BJ (cell line): ENCODE measurements around the gene LAMC2. TPM values are rescaled to one million over a fixed set of nuclear protein-coding genes. Genes with fewer than 3 reads are reported as not detected.

Experiments used
- CTCF ChIA-PET: fragments of 350-600 bp; formaldehyde crosslinking; extraction: SDS; loops from one replicate; lab custom pipeline; 2021; ENCODE audit warnings: antibody characterized with exemption, inconsistent platforms; lab: Yijun Ruan, JAX
- POLR2A ChIA-PET: fragments of 300-600 bp; sonication (Branson Sonifier 250); formaldehyde crosslinking; extraction: SDS; loops from one replicate; lab custom pipeline; 2021; ENCODE audit warnings: antibody characterized with exemption; lab: Charles Lee
- DNase-seq: peaks from one replicate; pipeline ENCODE4 v3.0.0-alpha.2; 2011; ENCODE audit warnings: low read depth
- H3K27me3 ChIP-seq: 2 replicates; pipeline ENCODE4 v1.6.0; 2011; ENCODE audit warnings: low read length; ENCODE audit not compliant: control insufficient read depth, insufficient read depth
- H3K36me3 ChIP-seq: 2 replicates; pipeline ENCODE4 v1.5.1; 2011; ENCODE audit warnings: low read length; ENCODE audit not compliant: control insufficient read depth, insufficient read depth
- H3K4me3 ChIP-seq: 2 replicates; pipeline ENCODE4 v1.5.1; 2011; ENCODE audit warnings: low read depth, mild to moderate bottlenecking, control low read depth, low read length
- polyA plus RNA-seq: library from polyadenylated mRNA; depleted of rRNA; stranded (reverse); fragments of >200 nt; gene quantifications from 2 replicates; pipeline ENCODE4 v1.2.3, GENCODE V29; 2011
- TF ChIP-seq, protein P1 (sequence below): IDR thresholded peaks from 2 replicates; pipeline ENCODE4 v1.5.1; 2011; ENCODE audit warnings: low read depth, mild to moderate bottlenecking, control low read depth, inconsistent platforms, low read length, moderate library complexity; ENCODE audit not compliant: insufficient read depth

The LAMC2 gene
- polyA plus RNA-seq, 1 experiment: 0.70 TPM

DNA sequence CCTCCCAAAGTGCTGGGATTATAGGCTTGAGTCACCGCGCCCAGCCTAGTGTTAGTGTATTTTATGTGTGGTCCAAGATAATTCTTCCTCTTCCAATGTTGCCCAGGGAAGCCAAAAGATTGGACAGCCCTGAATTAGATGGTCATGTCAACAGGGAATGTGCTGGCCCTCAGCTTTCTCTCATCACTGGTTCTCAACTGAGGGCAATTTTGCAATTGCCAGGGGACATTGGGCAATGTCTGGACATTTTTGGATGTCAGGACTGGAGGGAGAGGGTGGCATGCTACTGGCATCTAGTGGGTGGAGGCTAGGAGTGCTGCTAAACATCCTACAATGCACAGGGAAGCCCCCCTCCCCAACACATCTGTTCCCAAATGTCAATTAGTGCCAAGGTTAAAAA lies 95.0 kb downstream of the LAMC2 start:
- no peak for DNase-seq
- TF ChIP-seq, protein P1, sequence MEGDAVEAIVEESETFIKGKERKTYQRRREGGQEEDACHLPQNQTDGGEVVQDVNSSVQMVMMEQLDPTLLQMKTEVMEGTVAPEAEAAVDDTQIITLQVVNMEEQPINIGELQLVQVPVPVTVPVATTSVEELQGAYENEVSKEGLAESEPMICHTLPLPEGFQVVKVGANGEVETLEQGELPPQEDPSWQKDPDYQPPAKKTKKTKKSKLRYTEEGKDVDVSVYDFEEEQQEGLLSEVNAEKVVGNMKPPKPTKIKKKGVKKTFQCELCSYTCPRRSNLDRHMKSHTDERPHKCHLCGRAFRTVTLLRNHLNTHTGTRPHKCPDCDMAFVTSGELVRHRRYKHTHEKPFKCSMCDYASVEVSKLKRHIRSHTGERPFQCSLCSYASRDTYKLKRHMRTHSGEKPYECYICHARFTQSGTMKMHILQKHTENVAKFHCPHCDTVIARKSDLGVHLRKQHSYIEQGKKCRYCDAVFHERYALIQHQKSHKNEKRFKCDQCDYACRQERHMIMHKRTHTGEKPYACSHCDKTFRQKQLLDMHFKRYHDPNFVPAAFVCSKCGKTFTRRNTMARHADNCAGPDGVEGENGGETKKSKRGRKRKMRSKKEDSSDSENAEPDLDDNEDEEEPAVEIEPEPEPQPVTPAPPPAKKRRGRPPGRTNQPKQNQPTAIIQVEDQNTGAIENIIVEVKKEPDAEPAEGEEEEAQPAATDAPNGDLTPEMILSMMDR: no peak
- Histone ChIP-seq H3K36me3 (no peaks in the 10 kb centered on the region), H3K27me3 (no peaks in the 10 kb centered on the region), H3K4me3 (no peak overlapping the region)
- POLR2A ChIA-PET: interaction anchor here (0.6 kb wide), 3 partner anchors 9 to 192 kb away, joined by 3 to 5 read pairs (median 4); no protein-coding TSS in a partner anchor
- CTCF ChIA-PET: interaction anchor here (0.6 to 5.2 kb wide), 25 partner anchors 9 to 325 kb away, joined by 3 to 36 read pairs (median 5); no protein-coding TSS in a partner anchor

DNA sequence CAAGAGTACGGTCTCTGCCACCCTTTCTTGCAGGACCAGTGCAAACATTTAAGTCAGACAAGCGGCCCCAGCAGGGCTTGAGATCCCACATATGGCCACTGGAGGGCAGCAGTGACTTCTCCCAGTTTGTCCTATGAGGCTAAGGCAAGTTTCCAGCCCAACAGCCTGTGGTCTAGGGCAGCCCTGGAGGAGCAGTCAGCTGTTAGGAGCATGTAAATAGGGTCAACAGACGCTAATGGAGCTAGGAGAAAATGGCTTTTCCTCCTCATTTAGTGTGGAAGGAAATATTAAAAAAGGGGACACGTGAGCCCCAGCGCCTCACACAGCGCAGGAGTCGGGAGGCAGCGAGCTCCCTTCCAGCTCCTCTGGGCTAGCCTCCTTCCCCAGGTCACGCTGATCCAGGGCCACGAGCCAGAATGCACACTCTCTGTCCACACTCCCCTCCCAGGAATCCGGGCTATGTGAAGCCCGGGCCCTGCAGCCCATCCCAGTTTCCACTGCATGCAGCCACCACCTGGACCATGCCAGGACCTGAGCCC lies 95.6 kb downstream of the LAMC2 start:
- POLR2A ChIA-PET: no interaction called here
- Histone ChIP-seq H3K4me3 (no peak overlapping the region), H3K36me3 (no peaks in the 10 kb centered on the region), H3K27me3 (no peaks in the 10 kb centered on the region)
- DNase-seq: peak; percentile 72
- TF ChIP-seq, protein P1: peak; percentile 82
- CTCF ChIA-PET: interaction anchor here (0.7 to 5.2 kb wide), 37 partner anchors 9 to 634 kb away, joined by 3 to 36 read pairs (median 4); no protein-coding TSS in a partner anchor

GRCh38 chr1:183282101-183282855 lies 96.2 kb downstream of the LAMC2 start:
- H3K4me3 ChIP-seq: no peak overlapping the region
- no peaks in the 10 kb centered on the region for H3K27me3 ChIP-seq
- TF ChIP-seq, protein P1: no peak
- CTCF ChIA-PET: interaction anchor here (0.7 to 5.2 kb wide), 35 partner anchors 9 to 634 kb away, joined by 3 to 36 read pairs (median 4); no protein-coding TSS in a partner anchor
- no peaks in the 10 kb centered on the region for H3K36me3 ChIP-seq
- POLR2A ChIA-PET: no interaction called here
- no peak for DNase-seq

- DNase-seq: no peak
- TF ChIP-seq, protein P1: no peak
- Histone ChIP-seq H3K27me3 (no peaks in the 10 kb centered on the region), H3K36me3 (no peaks in the 10 kb centered on the region), H3K4me3 (no peak overlapping the region)
- ChIA-PET POLR2A (no interaction called here), CTCF (interaction anchor here (1.4 to 5.2 kb wide), 3 partner anchors 26 to 42 kb away, joined by 3 to 36 read pairs (median 36); no protein-coding TSS in a partner anchor)
Measured at GRCh38 chr1:183283286-183283685, 97.2 kb downstream of the LAMC2 start.

DNA sequence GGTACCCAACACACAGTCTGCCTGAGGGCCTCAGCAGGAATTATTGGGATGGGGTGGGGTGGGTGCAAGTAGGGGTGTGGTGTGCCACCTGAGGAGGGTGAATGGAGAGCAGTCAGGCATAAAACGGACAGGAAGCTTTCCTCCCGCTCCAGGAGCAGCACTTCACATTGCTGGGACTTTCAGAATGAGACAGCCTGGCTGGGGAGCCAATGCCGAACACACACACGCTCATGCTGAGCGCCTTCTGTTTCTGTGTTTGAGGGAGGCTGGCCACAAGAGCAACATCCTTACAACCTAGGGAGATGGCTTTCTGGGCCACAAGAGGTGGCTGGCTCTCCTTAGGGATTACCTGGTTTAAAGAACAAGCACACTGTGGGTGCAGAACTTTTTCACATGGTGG lies 98.0 kb downstream of the LAMC2 start:
- DNase-seq: no peak
- ChIA-PET POLR2A (no interaction called here), CTCF (interaction anchor here (3.3 kb wide), 1 partner anchor 35 kb away, joined by 36 read pairs; no protein-coding TSS in a partner anchor)
- H3K27me3 ChIP-seq: no peaks in the 10 kb centered on the region
- H3K36me3 ChIP-seq: no peaks in the 10 kb centered on the region
- TF ChIP-seq, protein P1: no peak
- H3K4me3 ChIP-seq: no peak overlapping the region
